SK-N-SH treated with all-trans-retinoic acid at 6 μM for 48 hours (cell line): Measurements from ENCODE around the gene MFSD8.

Source experiments
- ARNTL ChIP-seq: fragments of 450-650 bp; formaldehyde crosslinking; IDR thresholded peaks from 2 replicates; pipeline ENCODE4 v1.5.0; 2020; ENCODE audit warnings: low read depth, mild to moderate bottlenecking, moderate library complexity, borderline replicate concordance
- CSDC2 ChIP-seq: fragments of 250-450 bp; sonication (Bioruptor Pico); IDR thresholded peaks from 2 replicates; pipeline ENCODE4 v1.5.0; 2020; ENCODE audit warnings: mild to moderate bottlenecking, moderate library complexity
- ESRRG ChIP-seq: fragments of 250-450 bp; sonication (Bioruptor Pico); IDR thresholded peaks from 2 replicates; pipeline ENCODE4 v1.6.1; 2021; ENCODE audit warnings: mild to moderate bottlenecking
- OSR1 ChIP-seq: fragments of 250-450 bp; sonication (Bioruptor Pico); IDR thresholded peaks from 2 replicates; pipeline ENCODE4 v1.8.0; 2022; ENCODE audit warnings: moderate library complexity, mild to moderate bottlenecking, inconsistent platforms
- PATZ1 ChIP-seq: fragments of 250-450 bp; sonication (Bioruptor Pico); IDR thresholded peaks from 2 replicates; pipeline ENCODE4 v1.8.0; 2020; ENCODE audit warnings: mild to moderate bottlenecking, moderate library complexity, borderline replicate concordance
- RARB ChIP-seq: fragments of 250-450 bp; sonication (Bioruptor Pico); IDR thresholded peaks from 2 replicates; pipeline ENCODE4 v1.8.0; 2021; ENCODE audit warnings: mild to moderate bottlenecking, moderate library complexity
- ZFP3 ChIP-seq: fragments of 250-450 bp; sonication (Bioruptor Pico); IDR thresholded peaks from 2 replicates; pipeline ENCODE4 v1.5.0; 2020; ENCODE audit warnings: mild to moderate bottlenecking, moderate library complexity
- ZFP30 ChIP-seq: fragments of 450-650 bp; formaldehyde crosslinking; IDR thresholded peaks from 2 replicates; pipeline ENCODE4 v1.5.0; 2022; ENCODE audit warnings: mild to moderate bottlenecking, moderate library complexity
- ZNF8 ChIP-seq: fragments of 450-650 bp; formaldehyde crosslinking; IDR thresholded peaks from 2 replicates; pipeline ENCODE4 v1.5.0; 2020; ENCODE audit warnings: mild to moderate bottlenecking, moderate library complexity
- TF ChIP-seq, protein P1 (sequence below): fragments of 250-450 bp; sonication (Bioruptor Pico); IDR thresholded peaks from 2 replicates; pipeline ENCODE4 v1.5.1; 2020; ENCODE audit warnings: low read depth, mild to moderate bottlenecking, moderate library complexity

DNA sequence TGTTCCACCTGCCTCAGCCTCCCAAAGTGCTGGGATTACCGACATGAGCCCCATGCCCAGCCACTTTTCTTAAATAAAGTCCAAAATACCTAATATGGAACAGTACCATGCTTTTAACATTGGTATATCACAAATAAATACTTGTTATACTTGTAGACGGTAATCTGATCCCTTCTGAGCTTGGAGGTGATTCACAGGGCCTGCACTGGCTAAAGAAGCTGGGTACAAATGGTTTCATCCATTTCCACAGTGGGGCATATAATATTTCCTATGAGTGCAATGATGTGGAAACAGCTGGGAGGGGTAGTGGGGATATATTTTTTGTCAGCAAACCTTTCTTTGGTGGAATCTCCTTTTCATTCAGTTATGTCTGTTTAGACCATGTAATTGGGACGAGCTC, 48.5 kb downstream of the MFSD8 start:
- no peak for TF ChIP-seq PATZ1
- TF ChIP-seq ZFP3 (CRISPR knock-in tag): no peak
- TF ChIP-seq CSDC2 (CRISPR knock-in tag): no peak
- no peak for TF ChIP-seq RARB (CRISPR knock-in tag)
- TF ChIP-seq OSR1 (CRISPR knock-in tag): no peak
- no peak for TF ChIP-seq ARNTL (CRISPR knock-in tag)
- TF ChIP-seq, protein P1, sequence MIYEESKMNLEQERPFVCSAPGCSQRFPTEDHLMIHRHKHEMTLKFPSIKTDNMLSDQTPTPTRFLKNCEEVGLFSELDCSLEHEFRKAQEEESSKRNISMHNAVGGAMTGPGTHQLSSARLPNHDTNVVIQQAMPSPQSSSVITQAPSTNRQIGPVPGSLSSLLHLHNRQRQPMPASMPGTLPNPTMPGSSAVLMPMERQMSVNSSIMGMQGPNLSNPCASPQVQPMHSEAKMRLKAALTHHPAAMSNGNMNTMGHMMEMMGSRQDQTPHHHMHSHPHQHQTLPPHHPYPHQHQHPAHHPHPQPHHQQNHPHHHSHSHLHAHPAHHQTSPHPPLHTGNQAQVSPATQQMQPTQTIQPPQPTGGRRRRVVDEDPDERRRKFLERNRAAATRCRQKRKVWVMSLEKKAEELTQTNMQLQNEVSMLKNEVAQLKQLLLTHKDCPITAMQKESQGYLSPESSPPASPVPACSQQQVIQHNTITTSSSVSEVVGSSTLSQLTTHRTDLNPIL (CRISPR knock-in tag): no peak
- TF ChIP-seq ZNF8 (CRISPR knock-in tag): no peak
- TF ChIP-seq ZFP30 (CRISPR knock-in tag): no peak
- no peak for TF ChIP-seq ESRRG (CRISPR knock-in tag)
